Measurements from ENCODE around the gene NDUFB3. TPM values are rescaled to one million over a fixed set of nuclear protein-coding genes. Genes with fewer than 3 reads are reported as not detected.
"Not testable (repeated sequence)": the region's sequence is repeated elsewhere in the genome, so short reads cannot be mapped to it uniquely, and the experiment has no call there.

The NDUFB3 gene
- total RNA-seq, 1 donor from 2014 or later: 68.2 TPM

DNA sequence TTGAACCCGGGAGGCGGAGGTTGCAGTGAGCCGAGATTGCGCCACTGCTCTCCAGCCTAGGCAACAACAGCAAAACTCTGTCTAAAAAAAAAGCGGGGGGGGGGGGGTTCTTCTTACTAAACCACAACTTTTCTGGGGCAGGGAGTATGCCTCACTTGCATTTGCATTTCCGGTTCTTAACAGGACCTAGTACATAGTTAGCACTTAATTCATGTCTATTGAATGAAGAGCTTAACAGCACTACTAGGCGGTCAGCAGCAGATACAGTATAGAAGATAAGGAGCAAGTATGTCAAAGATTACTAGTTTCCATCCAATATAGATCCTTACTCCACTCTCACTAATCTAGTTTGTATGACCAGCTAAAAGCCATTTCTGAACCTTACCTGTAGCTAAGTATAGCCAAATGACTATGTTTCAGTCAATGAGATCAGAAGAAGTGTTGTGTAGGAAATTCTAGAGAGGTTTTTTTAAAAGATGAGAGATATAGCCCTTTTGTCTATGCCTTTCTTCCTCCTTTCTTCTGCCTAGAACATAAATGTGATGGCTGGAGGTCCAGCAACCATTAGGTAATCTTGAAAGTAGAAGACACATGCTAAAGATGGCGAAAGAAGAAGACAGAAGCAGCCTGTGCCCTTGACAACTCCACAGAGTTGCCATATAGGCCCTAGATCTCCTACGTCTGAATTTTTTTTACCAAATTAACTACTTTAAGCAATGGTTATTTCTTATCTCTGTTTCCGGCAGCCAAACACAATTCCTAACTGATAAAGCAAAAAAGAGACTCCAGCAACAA, 11.6 kb upstream of the NDUFB3 start:
- no peak for DNase-seq
- TF ChIP-seq, protein P1, sequence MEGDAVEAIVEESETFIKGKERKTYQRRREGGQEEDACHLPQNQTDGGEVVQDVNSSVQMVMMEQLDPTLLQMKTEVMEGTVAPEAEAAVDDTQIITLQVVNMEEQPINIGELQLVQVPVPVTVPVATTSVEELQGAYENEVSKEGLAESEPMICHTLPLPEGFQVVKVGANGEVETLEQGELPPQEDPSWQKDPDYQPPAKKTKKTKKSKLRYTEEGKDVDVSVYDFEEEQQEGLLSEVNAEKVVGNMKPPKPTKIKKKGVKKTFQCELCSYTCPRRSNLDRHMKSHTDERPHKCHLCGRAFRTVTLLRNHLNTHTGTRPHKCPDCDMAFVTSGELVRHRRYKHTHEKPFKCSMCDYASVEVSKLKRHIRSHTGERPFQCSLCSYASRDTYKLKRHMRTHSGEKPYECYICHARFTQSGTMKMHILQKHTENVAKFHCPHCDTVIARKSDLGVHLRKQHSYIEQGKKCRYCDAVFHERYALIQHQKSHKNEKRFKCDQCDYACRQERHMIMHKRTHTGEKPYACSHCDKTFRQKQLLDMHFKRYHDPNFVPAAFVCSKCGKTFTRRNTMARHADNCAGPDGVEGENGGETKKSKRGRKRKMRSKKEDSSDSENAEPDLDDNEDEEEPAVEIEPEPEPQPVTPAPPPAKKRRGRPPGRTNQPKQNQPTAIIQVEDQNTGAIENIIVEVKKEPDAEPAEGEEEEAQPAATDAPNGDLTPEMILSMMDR (IDR thresholded peaks at IDR 0.05): no peak
- H3K27me3 ChIP-seq: no peaks in the 10 kb centered on the region
- ATAC-seq: peak; percentile 40
- H3K27ac ChIP-seq: no peak overlapping the region
- intact Hi-C loops (cut with DNase I): loop anchor here (10.0 kb wide), 1 partner anchor 105 kb away; no protein-coding TSS in a partner anchor
- no peaks in the 10 kb centered on the region for H3K9me3 ChIP-seq
- H3K4me3 ChIP-seq: no peak overlapping the region
- no peaks in the 10 kb centered on the region for H3K36me3 ChIP-seq
- peaks cover 14% of the 10 kb centered on the region for H3K4me1 ChIP-seq

DNA sequence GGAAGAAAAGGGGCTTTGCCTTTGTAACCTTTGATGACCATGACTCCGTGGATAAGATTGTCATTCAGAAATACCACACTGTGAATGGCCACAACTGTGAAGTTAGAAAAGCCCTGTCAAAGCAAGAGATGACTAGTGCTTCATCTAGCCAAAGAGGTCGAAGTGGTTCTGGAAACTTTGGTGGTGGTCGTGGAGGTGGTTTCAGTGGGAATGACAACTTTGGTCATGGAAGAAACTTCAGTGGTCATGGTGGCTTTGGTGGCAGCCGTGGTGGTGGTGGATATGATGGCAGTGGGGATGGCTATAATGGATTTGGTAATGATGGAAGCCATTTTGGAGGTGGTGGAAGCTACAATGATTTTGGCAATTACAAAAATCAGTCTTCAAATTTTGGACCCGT, 8.3 kb upstream of the NDUFB3 start:
- H3K4me3 ChIP-seq, H3K9me3 ChIP-seq, H3K36me3 ChIP-seq, DNase-seq, H3K4me1 ChIP-seq, H3K27ac ChIP-seq, ATAC-seq, H3K27me3 ChIP-seq: not testable (repeated sequence)
- intact Hi-C loops (cut with DNase I): loop anchor here (10.0 kb wide), 1 partner anchor 109 kb away; no protein-coding TSS in a partner anchor

DNA sequence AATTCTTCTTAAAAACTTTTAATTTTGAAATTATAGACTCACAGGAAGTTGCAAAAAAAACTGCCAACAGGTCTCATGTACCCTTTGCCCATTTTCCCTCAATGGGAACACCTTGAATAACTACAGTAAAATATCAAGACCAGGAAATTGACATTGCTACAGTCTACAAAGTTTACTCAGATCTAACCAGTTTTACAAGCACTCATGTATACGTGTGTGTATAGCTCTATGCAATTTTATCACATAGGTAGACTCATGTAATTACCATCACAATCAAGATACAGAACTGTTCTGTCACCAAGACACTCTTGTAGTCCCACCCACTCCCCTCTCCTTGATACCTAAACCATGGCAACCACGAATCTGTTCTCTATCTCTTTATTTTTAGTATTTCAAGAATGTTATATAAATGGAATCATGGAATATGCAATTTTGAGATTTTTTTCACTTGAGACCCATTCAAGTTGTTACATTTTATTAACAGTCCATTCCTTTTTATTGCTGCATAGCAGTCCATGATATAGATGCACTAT, 6.9 kb upstream of the NDUFB3 start:
- TF ChIP-seq, protein P1 (IDR thresholded peaks at IDR 0.05): no peak
- intact Hi-C loops (cut with DNase I): loop anchor here (10.0 kb wide), 1 partner anchor 110 kb away; no protein-coding TSS in a partner anchor
- H3K4me3 ChIP-seq: no peak overlapping the region
- ATAC-seq (no peak), DNase-seq (no peak)
- H3K36me3 ChIP-seq: no peaks in the 10 kb centered on the region
- H3K4me1 ChIP-seq: peaks cover 12% of the 10 kb centered on the region
- H3K27me3 ChIP-seq: no peaks in the 10 kb centered on the region
- no peak overlapping the region for H3K27ac ChIP-seq
- H3K9me3 ChIP-seq: no peaks in the 10 kb centered on the region

DNA sequence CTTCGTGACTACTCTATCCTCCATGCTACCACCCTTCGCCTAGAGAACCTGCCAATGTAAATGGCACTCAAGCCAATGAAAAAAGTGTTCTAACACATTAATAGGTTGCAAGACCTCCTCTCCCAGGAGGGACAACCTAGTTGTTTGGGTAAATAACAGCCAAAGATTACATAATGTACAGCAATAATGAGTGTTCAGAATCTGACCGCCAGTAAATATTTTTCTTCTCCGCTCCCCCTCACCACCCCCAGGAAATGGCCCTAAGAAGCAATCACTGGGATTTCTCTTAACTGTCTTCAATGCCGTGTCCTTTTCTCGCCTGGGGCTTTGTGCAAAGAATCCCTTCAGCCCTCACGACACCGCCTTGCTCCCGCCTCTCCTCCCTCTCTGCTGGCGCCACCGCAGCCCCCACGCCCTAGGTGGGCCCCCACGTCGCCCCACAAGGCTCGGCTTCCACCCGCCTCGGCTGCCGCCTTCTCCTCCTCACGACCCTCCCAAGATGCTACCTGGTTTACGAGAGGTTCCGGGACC, 788 bp upstream of the NDUFB3 start:
- Histone ChIP-seq H3K4me3 (peak overlapping the region; percentile 92), H3K27ac (peak overlapping the region; percentile 95), H3K27me3 (no peaks in the 10 kb centered on the region), H3K4me1 (peaks cover 34% of the 10 kb centered on the region), H3K36me3 (no peaks in the 10 kb centered on the region), H3K9me3 (no peaks in the 10 kb centered on the region)
- intact Hi-C loops (cut with DNase I): no loop called here
- ATAC-seq (peak; percentile 27), DNase-seq (no peak)
- TF ChIP-seq, protein P1 (IDR thresholded peaks at IDR 0.05): no peak

DNA sequence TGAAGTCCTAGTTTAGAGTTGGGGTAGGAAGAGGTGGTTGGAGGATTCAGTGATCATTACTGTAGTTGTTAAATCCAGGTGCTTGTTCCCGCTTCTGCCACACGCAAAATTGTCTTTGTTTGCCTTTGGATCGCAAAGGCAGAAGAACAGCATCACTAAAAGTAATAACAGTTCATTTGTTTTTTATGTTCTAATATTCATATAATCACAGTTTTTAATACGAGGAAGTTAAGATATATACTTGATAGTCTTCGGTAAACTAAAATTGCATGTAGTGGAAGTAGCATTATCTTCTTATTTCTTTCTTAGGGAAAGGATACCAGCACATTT, 365 bp downstream of the NDUFB3 start:
- Histone ChIP-seq H3K27ac (peak overlapping the region; percentile 95), H3K4me1 (peaks cover 34% of the 10 kb centered on the region), H3K36me3 (no peaks in the 10 kb centered on the region), H3K27me3 (no peaks in the 10 kb centered on the region), H3K4me3 (peak overlapping the region; percentile 92), H3K9me3 (no peaks in the 10 kb centered on the region)
- TF ChIP-seq, protein P1 (IDR thresholded peaks at IDR 0.05): no peak
- intact Hi-C loops (cut with DNase I): no loop called here
- ATAC-seq (no peak), DNase-seq (no peak)

DNA sequence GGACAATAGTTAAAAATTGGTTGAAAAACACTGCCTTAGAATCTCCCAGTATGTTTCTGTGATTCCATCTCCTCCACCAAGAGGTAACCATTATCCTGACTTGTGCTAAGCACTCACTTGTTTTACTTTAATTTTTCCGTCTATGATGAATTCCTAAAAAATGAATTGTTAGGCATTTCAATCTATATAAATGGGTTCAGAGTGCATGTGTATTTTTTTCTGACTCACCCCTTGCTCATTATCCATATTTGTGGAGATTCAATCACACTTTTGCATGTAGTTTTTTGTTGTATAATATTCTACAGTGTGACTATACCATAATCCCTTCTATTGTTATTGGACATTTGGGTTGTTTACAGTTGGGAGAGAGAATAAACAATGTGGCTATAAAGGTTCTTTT, 1.3 kb downstream of the NDUFB3 start:
- H3K9me3 ChIP-seq: no peaks in the 10 kb centered on the region
- intact Hi-C loops (cut with DNase I): no loop called here
- ATAC-seq (no peak), DNase-seq (no peak)
- H3K4me3 ChIP-seq: peak overlapping the region; percentile 92
- peaks cover 32% of the 10 kb centered on the region for H3K4me1 ChIP-seq
- TF ChIP-seq, protein P1 (IDR thresholded peaks at IDR 0.05): no peak
- no peaks in the 10 kb centered on the region for H3K27me3 ChIP-seq
- H3K36me3 ChIP-seq: no peaks in the 10 kb centered on the region
- no peak overlapping the region for H3K27ac ChIP-seq
